ENCODE data around the gene TSSK3. TPM values are rescaled to one million over a fixed set of nuclear protein-coding genes. Genes with fewer than 3 reads are reported as not detected.

Gene TSSK3
- total and polyA plus RNA-seq, 9 of the 15 experiments (the other 6 are each of a cell fraction or from before 2014, with no cell fraction given), result 0.27 to 2.8 (median 1.9) TPM

DNA sequence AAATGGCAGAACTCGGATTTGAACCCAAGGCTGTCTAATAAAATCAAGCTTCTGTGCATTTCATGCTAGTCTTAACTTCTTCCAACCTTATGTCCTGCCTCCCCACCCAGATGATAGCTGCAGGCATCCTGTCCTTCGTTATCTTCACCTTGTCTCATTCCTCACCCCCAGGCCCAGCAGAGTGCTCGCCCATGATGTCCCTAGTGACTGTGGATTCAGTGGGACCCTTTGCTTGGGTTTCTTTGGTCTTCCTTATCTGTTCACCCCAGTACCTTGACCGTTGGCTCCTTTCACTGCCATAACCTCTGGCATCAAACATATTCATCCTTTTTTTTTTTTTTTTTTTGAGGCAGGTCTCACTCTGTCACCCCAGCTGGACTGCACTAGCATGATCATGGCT, 37.5 kb downstream of the TSSK3 start (continued):
- TF ChIP-seq TAF15 (IDR thresholded peaks at IDR 0.05; ENCODE audit: low read depth, low read length), result no peak
- TF ChIP-seq KLF16 (IDR thresholded peaks at IDR 0.05), result no peak
- TF ChIP-seq, protein P1, sequence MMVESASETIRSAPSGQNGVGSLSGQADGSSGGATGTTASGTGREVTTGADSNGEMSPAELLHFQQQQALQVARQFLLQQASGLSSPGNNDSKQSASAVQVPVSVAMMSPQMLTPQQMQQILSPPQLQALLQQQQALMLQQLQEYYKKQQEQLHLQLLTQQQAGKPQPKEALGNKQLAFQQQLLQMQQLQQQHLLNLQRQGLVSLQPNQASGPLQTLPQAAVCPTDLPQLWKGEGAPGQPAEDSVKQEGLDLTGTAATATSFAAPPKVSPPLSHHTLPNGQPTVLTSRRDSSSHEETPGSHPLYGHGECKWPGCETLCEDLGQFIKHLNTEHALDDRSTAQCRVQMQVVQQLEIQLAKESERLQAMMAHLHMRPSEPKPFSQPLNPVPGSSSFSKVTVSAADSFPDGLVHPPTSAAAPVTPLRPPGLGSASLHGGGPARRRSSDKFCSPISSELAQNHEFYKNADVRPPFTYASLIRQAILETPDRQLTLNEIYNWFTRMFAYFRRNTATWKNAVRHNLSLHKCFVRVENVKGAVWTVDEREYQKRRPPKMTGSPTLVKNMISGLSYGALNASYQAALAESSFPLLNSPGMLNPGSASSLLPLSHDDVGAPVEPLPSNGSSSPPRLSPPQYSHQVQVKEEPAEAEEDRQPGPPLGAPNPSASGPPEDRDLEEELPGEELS (CRISPR knock-in tag; IDR thresholded peaks at IDR 0.05; ENCODE audit: borderline replicate concordance), result no peak
- TF ChIP-seq ZNF384 (IDR thresholded peaks at IDR 0.05; ENCODE audit: low read depth, low read length), result peak; percentile 44; the same call in 1 of the 2 replicates
- TF ChIP-seq, protein P2, sequence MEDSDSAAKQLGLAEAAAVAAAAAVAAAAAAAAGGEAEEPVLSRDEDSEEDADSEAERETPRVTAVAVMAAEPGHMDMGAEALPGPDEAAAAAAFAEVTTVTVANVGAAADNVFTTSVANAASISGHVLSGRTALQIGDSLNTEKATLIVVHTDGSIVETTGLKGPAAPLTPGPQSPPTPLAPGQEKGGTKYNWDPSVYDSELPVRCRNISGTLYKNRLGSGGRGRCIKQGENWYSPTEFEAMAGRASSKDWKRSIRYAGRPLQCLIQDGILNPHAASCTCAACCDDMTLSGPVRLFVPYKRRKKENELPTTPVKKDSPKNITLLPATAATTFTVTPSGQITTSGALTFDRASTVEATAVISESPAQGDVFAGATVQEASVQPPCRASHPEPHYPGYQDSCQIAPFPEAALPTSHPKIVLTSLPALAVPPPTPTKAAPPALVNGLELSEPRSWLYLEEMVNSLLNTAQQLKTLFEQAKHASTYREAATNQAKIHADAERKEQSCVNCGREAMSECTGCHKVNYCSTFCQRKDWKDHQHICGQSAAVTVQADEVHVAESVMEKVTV (CRISPR knock-in tag; IDR thresholded peaks at IDR 0.05), result no peak
- no peak for TF ChIP-seq SRSF1 (IDR thresholded peaks at IDR 0.05; ENCODE audit: low read depth, low read length)
- TF ChIP-seq ZNF551 (CRISPR knock-in tag; IDR thresholded peaks at IDR 0.05), result no peak
- TF ChIP-seq, protein P3, sequence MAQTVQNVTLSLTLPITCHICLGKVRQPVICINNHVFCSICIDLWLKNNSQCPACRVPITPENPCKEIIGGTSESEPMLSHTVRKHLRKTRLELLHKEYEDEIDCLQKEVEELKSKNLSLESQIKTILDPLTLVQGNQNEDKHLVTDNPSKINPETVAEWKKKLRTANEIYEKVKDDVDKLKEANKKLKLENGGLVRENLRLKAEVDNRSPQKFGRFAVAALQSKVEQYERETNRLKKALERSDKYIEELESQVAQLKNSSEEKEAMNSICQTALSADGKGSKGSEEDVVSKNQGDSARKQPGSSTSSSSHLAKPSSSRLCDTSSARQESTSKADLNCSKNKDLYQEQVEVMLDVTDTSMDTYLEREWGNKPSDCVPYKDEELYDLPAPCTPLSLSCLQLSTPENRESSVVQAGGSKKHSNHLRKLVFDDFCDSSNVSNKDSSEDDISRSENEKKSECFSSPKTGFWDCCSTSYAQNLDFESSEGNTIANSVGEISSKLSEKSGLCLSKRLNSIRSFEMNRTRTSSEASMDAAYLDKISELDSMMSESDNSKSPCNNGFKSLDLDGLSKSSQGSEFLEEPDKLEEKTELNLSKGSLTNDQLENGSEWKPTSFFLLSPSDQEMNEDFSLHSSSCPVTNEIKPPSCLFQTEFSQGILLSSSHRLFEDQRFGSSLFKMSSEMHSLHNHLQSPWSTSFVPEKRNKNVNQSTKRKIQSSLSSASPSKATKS (CRISPR knock-in tag; IDR thresholded peaks at IDR 0.05), result no peak
- no peak for TF ChIP-seq MCM3 (IDR thresholded peaks at IDR 0.05)
- TF ChIP-seq, protein P4, sequence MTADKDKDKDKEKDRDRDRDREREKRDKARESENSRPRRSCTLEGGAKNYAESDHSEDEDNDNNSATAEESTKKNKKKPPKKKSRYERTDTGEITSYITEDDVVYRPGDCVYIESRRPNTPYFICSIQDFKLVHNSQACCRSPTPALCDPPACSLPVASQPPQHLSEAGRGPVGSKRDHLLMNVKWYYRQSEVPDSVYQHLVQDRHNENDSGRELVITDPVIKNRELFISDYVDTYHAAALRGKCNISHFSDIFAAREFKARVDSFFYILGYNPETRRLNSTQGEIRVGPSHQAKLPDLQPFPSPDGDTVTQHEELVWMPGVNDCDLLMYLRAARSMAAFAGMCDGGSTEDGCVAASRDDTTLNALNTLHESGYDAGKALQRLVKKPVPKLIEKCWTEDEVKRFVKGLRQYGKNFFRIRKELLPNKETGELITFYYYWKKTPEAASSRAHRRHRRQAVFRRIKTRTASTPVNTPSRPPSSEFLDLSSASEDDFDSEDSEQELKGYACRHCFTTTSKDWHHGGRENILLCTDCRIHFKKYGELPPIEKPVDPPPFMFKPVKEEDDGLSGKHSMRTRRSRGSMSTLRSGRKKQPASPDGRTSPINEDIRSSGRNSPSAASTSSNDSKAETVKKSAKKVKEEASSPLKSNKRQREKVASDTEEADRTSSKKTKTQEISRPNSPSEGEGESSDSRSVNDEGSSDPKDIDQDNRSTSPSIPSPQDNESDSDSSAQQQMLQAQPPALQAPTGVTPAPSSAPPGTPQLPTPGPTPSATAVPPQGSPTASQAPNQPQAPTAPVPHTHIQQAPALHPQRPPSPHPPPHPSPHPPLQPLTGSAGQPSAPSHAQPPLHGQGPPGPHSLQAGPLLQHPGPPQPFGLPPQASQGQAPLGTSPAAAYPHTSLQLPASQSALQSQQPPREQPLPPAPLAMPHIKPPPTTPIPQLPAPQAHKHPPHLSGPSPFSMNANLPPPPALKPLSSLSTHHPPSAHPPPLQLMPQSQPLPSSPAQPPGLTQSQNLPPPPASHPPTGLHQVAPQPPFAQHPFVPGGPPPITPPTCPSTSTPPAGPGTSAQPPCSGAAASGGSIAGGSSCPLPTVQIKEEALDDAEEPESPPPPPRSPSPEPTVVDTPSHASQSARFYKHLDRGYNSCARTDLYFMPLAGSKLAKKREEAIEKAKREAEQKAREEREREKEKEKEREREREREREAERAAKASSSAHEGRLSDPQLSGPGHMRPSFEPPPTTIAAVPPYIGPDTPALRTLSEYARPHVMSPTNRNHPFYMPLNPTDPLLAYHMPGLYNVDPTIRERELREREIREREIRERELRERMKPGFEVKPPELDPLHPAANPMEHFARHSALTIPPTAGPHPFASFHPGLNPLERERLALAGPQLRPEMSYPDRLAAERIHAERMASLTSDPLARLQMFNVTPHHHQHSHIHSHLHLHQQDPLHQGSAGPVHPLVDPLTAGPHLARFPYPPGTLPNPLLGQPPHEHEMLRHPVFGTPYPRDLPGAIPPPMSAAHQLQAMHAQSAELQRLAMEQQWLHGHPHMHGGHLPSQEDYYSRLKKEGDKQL (CRISPR knock-in tag; IDR thresholded peaks at IDR 0.05; ENCODE audit: borderline replicate concordance), result no peak
- peak; percentile 17 for TF ChIP-seq TBP (optimal IDR thresholded peaks at IDR 0.05; ENCODE audit: low read depth, low read length)
- no peak for TF ChIP-seq ZZZ3 (IDR thresholded peaks at IDR 0.05)
- no peak for TF ChIP-seq RUNX1 (IDR thresholded peaks at IDR 0.05; ENCODE audit: low read depth)
- TF ChIP-seq GTF2A2 (tag; IDR thresholded peaks at IDR 0.05), result no peak
- no peak for TF ChIP-seq ZNF23 (CRISPR knock-in tag; IDR thresholded peaks at IDR 0.05)
- no peak for TF ChIP-seq SIN3B (IDR thresholded peaks at IDR 0.05; ENCODE audit: low read depth)
- TF ChIP-seq SRSF7 (optimal IDR thresholded peaks at IDR 0.05; ENCODE audit: low read depth, low read length), result no peak
- no peak for TF ChIP-seq PCBP1 (IDR thresholded peaks at IDR 0.05; ENCODE audit: low read depth, low read length, poor library complexity, severe bottlenecking)
- no peak for TF ChIP-seq ZNF780A (CRISPR knock-in tag; IDR thresholded peaks at IDR 0.05)
- TF ChIP-seq MAFF (IDR thresholded peaks at IDR 0.05; ENCODE audit: low read length), result no peak
